SH-SY5Y (cell line): ENCODE data around the gene LOXL3.

ENCODE experiments used
- GATA2 ChIP-seq: IDR thresholded peaks from 2 replicates; pipeline ENCODE4 v1.6.1; 2011; ENCODE audit warnings: mild to moderate bottlenecking, low read depth, low read length
- GATA3 ChIP-seq: IDR thresholded peaks from 2 replicates; pipeline ENCODE4 v1.6.1; 2011; ENCODE audit warnings: low read depth, mild to moderate bottlenecking, low read length, moderate library complexity

The LOXL3 gene

GRCh38 chr2:74503506-74504475, 50.0 kb downstream of the LOXL3 start:
- TF ChIP-seq GATA3, result no peak

GRCh38 chr2:74502720-74503505, 50.8 kb downstream of the LOXL3 start:
- TF ChIP-seq GATA3 (no peak), GATA2 (no peak)

- no peak for TF ChIP-seq GATA3
- no peak for TF ChIP-seq GATA2
These were observed 51.5 kb downstream of the LOXL3 start for GRCh38 chr2:74502147-74502719.

- TF ChIP-seq GATA3 (no peak), GATA2 (no peak)
These were observed 52.2 kb downstream of the LOXL3 start for GRCh38 chr2:74501335-74502071.

GRCh38 chr2:74500578-74500946, 53.2 kb downstream of the LOXL3 start:
- TF ChIP-seq GATA3 (no peak), GATA2 (no peak)

GRCh38 chr2:74499940-74500577, 53.7 kb downstream of the LOXL3 start:
- TF ChIP-seq GATA2 (no peak), GATA3 (no peak)

GRCh38 chr2:74499267-74499939, 54.3 kb downstream of the LOXL3 start, which contains the start of gene LBX2:
Gene LBX2 (minus strand): TSS chr2:74499603. CDS start chr2:74499537, 66 bp downstream.
- TF ChIP-seq GATA3 (no peak), GATA2 (no peak)

GRCh38 chr2:74498500-74499266, 55.1 kb downstream of the LOXL3 start:
- TF ChIP-seq GATA2, result no peak
- TF ChIP-seq GATA3, result no peak

- TF ChIP-seq GATA2 (no peak), GATA3 (no peak)
These were observed 55.8 kb downstream of the LOXL3 start for GRCh38 chr2:74497777-74498499.

- TF ChIP-seq GATA2 (peak; percentile 47), GATA3 (no peak)
These were observed 56.6 kb downstream of the LOXL3 start for GRCh38 chr2:74496997-74497776.

- TF ChIP-seq GATA3, result no peak
- no peak for TF ChIP-seq GATA2
These were observed 58.3 kb downstream of the LOXL3 start for GRCh38 chr2:74495440-74495839.
